Activated T-cell treated with anti-CD3 and anti-CD28 coated beads for 48 hours (primary cell): ENCODE results near the gene GATB.
A peak's percentile ranks its signal among the peaks of the same experiment; 100 is the strongest.

ENCODE experiments used
- DNase-seq: peaks from one replicate; pipeline ENCODE4 v3.0.0-alpha.2; 2020; ENCODE audit warnings: low read depth

Gene GATB

DNA sequence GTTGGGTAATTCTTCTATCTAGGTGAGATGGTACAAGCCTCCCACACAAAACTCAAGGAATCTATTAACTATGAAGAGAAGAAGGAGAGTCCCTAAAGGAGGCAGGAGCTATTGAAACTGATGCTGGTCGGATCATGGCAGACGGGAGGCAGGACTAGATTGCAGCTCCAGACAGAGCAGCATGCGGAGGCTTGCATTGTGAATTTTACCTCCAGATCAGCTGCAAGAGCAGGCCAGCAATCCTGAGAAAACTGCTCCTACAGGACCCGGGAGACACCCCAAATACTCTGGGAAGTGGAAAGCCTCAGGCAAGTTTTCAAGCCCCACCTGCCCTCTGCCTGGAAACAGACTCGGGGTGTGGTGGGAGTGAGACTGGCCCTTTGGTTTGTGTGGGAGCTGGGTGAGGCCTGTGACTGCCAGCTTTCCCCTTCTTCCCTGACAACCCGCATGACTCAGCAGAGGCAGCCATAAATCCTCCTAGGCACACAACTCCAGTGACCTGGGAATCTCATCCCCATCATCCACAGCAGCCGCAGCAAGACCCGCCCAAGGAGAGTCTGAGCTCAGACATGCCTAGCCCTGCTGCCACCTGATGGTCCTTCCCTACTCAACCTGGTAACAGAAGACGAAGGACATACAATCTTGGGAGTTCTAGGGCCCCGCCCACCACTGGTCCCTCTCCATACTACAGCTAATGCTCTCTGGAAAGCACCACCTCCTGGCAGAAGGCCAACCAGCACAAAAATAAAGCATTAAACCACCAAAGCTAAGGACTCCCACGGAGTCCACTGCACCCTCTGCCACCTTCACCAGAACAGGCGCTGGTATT, 30.9 kb downstream of the GATB start:
- DNase-seq, result no peak

DNA sequence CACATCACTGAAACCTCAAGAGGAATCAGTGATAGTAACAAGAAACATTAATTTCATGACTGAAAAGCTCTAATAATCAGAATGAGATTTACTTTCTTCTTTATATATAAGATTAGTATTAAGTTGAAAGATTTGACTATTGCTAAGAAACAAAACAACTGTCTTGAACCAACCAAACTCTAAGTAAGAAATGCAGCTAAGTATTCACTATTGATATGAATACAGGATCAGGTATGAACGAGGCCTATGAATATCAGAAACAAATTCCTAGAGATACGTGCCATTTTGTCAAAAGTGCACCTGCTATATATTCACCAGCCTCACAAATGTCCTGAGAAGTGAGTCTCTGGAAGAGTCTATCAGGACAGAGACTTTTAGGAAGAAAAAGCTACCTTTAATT, 32.1 kb downstream of the GATB start:
- no peak for DNase-seq

DNA sequence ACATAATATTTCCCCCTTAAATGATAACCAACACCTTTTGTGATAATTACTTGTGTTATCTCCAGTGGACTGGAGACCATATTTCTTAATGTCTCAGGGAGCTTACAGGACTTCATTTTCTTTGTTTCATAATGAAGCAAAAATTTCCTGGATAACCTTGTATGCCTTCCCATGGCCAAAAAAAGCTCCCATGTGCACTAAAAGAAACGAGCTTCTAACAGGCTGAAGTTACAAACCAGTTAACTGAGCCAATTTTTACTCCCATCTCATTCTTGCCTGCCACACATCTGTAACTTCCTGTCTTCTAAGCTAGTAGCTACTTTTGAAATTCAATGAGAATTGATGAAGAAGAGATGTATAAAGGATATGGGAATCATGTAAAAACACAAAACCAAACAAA, 32.8 kb downstream of the GATB start:
- DNase-seq, result no peak

DNA sequence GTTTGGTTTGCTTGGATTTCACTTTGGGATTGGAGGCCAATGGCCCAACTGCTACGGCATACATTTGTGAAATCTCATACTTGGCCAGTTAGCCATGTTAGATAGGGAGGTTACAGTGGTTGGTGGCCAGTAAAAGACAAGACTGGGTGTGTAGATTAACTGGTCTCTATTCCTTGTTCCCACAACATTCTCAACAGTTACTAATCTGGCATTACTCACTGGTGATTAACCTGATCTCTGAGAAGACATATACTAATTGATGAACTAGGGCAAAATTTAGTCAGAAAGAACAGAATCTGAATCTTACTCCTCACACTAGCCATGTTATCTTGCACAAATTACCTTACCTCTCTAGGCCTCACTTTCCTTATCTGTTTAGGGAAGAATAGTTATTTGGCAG, 33.4 kb downstream of the GATB start:
- no peak for DNase-seq

DNA sequence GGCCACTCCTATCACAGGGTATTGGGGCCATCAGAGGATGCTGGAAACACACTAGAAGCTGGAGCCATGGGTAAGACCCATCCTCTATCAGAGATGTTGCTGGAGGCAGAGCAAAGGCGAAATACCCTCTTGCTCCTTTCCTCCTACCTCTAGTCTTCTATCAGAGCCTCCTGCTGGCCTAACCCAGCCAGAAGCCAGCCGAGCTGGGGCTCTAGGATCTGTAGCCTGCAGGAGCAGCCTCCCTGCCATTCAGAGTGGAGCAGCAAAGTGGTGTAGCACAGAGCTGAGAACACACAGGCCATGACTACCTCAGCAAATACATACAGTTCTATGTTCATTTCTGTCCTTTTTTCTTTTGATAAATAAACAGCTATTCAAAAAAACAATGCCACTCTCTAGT, 35.7 kb downstream of the GATB start:
- DNase-seq, result no peak

DNA sequence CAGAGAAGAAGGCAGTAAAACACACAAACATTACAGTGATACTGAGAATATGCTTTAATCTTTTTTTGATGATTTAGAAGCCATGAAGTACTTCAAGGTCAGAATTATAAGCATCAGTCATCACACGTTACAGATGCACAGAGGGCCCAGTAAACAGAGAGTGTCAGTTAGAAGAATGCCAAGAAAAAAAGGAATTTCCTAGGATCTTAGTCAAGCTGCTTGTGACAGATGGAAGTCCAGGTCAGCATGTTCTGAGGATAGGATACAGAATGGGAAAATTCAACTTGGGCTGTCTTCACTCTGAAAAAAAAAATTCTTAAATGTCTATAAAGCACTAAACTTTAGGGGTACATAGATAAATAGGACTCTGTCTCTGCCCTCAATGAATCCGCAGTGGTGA, 38.9 kb downstream of the GATB start:
- DNase-seq, result no peak

DNA sequence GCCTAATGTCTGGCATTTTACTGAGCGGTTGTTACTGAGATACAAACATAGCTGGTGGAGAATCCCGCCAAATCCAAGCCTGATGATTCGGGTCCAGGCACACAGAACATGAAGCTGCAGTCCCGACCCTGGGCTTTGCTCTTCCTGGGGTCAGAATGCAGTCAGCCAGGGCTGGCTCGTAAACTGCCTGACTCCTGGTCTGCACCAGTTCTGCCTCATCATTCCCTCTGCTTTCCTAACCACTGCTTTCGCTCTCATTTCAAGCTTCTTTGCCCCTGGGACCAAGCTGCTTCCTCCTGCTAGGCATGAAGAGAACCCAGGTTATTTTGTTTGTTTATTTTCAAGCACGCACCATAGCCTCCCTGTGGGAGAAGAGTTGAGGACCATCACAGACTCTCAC, 39.3 kb downstream of the GATB start:
- no peak for DNase-seq

DNA sequence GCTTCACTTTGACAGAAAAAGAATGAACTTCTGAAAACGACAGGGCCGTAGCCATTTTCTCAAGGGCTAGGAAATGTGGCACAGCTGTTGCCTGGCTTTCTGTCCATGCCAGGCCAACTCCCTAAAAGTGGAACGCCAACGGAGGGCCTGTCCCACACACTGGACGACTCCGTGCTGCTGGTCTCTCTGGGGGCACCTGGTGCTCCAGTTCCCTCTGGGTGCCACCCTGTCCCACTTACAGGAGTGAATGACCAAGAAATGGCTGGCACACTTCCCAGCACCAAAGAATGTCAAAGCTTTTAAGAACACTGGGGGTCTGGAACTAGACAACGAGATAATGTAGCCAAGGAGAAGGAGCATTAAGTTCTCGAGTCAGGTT, 40.9 kb downstream of the GATB start:
- DNase-seq, result no peak

DNA sequence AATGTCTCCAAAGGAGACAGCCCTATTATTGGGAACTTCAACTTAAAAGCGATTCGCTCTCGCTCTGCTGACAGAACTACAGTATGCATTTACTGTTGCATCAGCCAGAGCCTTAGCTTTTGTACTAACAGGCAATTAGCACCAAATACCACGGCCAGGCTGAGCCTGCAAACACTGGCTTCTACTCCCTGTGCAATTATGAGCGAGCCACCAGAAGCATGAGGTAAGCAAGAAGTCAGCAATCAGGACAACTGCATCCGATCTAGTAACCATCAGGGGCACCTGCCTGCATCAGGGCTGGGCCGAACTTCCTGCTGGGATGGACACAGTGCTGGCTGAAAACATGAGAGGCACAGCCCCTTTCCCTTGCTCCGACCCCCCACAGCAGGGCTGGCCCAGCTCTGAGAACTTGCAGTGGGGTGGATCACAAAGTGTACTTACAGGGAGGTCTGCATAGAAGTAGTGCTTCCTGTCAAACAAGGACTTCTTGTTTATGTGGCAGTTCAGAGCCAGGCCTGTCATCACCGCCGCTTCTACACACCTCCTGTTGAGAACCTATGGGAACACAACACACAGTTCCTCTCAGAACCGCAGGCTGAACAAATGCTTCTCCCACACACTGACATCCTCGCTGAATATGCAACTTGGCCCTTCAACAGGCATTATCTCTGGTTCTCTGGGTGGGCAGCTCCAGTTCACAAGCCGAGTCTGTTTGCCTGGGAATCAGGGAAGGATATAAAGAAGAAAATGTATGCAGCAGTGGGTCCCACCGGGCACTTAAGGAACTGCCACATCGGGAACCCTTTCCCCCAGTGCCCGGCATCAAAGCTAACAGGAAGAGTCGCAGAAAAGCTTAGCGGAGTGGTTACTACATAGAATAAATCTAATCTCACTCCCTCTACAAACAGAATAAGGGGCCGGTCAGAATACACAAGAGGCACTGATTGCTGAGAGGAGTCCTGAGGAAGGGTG, 41.5 kb downstream of the GATB start:
- no peak for DNase-seq

DNA sequence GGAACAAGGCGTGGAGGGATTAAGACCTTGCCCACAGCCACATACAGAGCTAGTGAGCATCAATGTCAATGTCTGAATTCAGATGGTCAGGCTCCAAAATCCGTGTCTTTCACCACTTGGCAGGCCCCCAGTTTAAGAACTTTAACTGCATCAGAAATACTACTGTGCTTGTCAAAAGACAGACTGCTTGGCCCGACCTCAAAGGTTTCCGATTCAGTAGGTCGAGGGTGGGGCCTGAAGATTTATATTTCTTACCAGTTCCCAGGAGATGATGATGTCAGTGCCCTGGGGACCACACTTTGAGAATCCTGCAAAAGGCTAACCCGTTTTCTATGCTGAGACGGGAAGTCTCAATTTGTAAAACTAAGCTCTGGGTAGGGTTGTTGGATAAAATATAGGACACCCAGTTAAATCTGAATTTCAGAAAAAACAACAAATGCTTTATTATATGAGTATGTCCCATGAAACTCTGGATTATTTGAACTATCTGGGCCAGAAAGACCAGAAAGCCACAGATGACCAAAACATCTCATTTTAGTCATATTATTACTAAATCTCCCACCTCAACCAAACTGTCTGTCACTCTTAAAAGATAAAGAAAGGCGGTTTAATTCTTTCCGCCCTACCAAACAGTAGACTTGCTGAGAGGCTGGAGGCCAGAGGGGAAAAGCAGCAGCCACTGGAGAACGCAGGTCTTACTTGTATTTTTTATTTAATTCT, 42.7 kb downstream of the GATB start:
- DNase-seq, result no peak

DNA sequence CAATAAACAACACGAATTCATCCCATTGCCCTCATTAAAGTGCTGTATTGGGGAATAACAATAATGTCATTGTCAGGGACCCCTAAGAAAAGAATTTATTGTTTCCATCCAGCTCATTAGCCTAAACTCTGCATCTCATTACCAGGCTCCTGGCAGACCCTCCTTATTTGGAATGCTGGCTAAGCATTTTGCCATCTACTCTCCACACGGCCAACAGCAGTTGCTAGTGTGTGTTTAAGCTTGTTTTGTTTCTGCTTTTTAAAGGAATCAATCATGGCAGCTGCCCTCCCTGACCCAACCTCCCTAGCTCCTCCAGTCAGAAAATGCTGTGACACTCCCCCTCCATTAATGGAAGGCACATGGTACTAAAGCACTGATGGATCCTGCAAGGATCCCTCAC, 43.5 kb downstream of the GATB start:
- DNase-seq, result no peak

DNA sequence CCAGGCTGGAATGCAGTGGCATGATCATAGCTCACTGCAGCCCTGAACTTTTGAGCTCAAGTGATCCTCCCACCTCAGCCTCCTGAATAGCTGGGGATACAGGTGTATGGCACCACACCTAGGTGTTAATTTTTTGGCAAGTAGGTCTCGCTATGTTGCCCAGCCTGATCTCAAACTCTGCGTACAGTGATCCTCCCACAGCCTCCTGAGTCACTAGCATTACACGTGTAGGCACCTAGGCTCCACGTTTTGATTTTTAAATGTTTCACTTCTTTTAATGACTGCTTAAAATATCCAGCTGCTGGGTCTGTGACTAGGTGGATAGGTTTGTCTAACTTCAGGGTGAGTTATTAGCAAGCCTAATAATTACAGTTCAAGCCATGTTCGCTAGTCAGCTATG, 44.5 kb downstream of the GATB start:
- no peak for DNase-seq

DNA sequence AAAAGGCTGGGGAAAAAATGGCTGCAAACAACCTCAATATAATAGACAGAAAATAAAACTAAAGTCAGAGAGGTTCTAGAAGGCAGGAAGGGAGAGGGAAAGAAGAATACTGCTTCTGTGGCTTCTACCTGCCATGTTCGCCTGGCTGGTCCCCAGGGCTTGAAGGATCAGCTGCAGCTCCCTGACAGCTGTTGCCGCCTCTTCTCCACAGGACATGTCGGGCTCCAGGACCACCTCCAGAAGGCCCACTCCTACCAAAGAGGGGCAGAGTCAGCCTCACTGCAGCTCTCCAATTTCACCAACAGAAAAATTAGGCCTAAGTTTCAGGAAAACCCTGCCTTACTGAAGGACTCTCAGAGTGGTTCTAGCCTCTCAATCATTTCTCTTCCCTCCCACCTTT, 44.9 kb downstream of the GATB start:
- DNase-seq, result no peak

DNA sequence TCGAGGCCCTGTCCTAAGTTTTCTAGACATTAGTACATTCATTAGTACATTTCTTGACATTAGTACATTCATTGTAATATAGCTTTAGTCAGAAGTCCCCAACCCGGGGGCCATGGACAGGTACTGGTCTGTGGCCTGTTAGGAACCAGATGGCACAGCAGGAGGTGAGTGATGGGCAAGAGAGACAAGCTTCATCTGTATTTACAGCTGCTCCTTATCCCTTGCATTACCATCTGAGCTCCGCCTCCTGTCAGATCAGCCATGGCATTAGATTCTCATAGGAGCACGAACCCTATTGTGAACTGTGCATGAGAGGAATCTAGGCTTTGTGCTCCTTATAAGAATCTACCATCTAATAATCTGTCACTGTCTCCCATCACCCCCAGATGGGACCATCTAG, 48.0 kb downstream of the GATB start:
- DNase-seq, result no peak

DNA sequence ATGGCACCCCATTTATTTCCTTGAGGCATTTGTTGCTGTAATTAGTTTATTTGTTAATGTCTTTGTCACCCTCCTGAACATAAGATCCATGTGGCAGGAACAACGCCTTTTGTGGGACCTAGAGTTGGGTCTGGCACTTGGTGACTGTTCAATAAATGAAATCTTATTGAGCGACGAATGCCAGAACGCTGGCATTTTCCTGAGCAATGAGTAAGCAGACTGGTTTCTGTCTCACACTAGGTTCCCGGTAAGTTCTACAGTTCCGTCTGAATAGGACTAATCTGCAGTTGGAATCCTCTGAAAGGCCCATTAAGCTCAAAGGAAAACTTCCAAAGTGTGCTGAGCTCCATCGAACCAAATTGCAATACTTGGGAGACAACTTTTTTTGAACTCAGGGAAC, 49.2 kb downstream of the GATB start:
- no peak for DNase-seq

DNA sequence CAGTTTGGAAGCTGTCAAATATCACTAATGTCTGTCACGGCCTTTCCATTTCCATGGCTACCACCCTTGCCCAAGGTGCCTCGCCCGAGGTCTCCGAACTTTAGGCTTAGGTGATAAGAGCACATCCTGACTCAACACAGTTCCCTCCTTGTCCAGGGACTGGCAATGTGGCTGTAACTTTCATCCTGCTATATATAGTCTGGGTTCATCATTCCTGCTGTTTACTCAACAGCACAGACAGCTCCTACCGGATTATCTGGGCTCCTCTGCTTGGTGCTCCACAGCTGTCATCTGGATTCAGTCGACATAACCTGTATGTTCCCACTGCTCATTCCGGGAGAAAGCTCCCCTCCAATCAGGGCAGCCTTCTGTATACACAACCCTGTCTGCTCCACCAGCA, 51.2 kb downstream of the GATB start:
- no peak for DNase-seq

DNA sequence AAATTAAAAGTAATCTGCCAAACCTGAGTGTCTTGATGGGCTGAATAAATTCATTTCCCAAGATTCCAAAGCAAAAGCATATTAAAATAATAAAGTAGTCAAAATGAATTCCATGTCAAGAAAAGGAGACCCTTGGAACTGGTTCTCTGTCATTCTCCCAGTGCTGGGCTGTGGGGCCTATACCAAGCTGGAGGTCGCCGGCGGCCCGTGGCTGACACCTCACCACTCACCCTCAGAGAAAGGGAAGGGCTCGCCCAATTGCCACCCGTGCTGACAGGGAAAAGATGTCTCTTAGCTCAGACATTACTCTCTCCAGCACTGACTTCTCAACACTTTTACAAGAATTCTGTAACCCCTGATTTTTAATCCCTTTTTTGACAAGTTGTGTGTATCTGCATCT, 51.7 kb downstream of the GATB start:
- no peak for DNase-seq

DNA sequence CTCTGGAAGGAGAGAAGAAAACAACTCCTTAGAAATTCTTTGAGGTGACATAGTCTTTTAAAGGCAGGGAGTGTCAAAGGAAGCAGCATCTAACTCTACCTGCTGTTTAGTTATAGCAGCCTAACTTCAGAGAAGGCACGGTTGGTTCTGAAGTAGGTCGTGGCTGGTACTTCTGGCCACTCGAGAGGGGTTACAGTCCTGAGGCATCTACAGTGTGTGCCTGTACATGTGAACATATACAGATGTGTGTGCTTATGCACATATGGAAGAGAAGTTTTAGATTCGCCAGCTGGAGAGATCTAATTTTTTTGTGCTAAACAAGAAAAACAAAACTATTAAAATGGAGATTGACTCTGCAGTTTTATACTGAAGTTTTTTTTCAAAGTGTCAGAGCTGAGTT, 52.7 kb downstream of the GATB start:
- no peak for DNase-seq

DNA sequence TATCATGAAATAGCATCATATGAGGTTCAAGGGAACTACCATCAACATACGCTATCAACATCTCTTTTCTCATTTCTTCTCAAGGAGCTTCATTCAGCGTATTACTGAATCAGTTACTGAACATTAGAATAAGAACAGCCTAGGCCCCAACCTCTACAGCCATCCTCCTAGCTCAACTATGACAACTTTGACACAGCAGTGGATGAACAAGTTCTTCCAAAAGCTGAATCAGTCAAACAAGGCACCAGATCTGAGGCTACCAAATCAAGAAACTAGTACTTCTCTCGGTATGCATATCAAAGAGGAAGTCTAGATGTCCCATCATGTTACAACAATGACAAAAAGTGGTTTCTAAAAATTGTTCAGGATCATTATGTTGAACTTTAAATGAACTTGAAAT, 57.4 kb downstream of the GATB start:
- no peak for DNase-seq

DNA sequence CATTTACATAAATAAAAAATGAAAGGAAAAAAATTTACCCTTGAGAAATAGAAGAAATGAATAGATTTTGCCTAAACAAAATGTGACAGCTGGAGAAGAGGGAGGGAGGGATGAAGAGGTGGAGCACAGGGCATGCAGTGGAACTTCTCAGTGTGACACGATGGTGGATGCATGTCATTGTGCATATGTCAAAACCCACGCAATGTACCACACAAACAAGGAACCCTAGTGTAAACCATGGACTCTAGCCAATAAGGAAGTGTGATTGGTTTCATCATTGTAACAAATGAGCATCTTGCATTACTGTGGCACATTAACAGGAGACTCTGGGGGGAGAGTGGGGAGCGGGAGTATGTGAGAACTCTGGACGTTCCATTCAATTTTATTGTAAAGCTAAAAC, 58.6 kb downstream of the GATB start:
- DNase-seq, result no peak

DNA sequence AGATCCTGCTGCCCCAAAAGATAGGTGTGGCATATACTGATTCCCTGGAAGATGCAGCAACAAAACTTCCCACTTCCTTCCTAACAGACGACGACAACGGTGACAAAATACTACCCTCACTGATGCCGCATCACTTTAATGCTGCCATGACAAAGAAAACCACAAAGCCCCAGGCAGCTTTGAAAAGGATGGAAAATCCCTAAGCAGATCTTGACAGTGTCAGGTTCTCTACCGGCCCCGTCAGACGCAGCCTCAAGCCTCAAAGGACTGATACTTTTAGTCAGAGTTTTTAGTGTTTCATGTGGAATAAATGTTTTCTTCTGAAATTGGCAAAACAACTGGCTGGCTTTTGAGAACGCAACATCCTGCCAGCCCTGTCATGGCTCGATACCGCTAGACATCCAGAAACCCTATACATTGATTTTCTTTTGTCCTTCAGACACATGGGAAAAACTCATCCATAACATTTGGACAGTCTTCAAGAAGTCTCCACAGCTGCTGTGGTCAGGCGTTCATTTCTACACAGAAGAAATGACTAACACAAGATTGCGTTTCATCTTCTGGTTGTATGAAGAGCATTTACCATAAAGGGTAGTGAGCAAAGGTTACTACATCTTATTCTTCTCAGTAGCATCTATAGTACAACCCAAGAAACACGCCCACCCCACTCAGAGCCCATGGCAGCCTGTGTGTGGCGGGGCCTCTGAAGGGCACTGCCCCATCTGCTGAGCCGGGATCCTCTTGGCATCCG, 60.1 kb downstream of the GATB start:
- peak; percentile 6 for DNase-seq

DNA sequence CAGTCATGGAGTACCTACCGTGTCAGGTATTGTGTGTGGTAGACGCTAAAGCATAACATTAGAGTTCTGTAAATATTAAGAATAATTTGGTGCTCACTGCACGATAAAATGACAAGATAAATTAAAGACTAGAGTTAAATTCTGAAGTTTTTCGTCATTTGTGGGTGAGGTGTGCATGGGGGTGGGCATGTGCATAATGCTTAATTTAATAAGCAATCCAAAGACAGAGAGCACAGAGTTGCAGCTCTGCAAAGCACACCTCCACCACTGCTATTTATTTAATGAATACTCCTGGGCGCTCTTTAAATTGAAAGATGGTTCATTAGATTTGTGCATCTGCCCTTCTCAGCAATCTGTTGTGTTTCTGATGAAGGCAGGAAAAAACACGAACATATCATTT, 62.6 kb downstream of the GATB start:
- DNase-seq, result no peak
